Progenitor cell of endocrine pancreas (in vitro differentiated cells): ENCODE measurements around the gene CABP1. TPM values are rescaled to one million over a fixed set of nuclear protein-coding genes. Genes with fewer than 3 reads are reported as not detected.
"Not testable (repeated sequence)": the region's sequence is repeated elsewhere in the genome, so short reads cannot be mapped to it uniquely, and the experiment has no call there.

Source experiments
- DNase-seq: peaks from one replicate; pipeline ENCODE4 v3.0.0; 2021; ENCODE audit warnings: low spot score; ENCODE audit not compliant: unreplicated experiment
- H3K27ac Mint-ChIP-seq: 2 replicates; pipeline ENCODE4 v1.8.0; 2021; ENCODE audit warnings: mild to moderate bottlenecking, moderate library complexity, mixed read lengths
- H3K27me3 Mint-ChIP-seq: 2 replicates; pipeline ENCODE4 v1.8.0; 2021; ENCODE audit warnings: mixed read lengths
- H3K36me3 Mint-ChIP-seq: 2 replicates; pipeline ENCODE4 v1.8.0; 2022; ENCODE audit warnings: mixed read lengths; ENCODE audit not compliant: insufficient read depth
- H3K4me1 Mint-ChIP-seq: 2 replicates; pipeline ENCODE4 v1.8.0; 2021; ENCODE audit warnings: low read depth, mixed read lengths
- H3K4me3 Mint-ChIP-seq: 2 replicates; pipeline ENCODE4 v1.8.0; 2021; ENCODE audit warnings: low read depth, mild to moderate bottlenecking, moderate library complexity, mixed read lengths
- H3K9me3 Mint-ChIP-seq: 2 replicates; pipeline ENCODE4 v1.8.0; 2021; ENCODE audit warnings: low read depth, mixed read lengths
- total RNA-seq: library from RNA; stranded (reverse); gene quantifications from 2 replicates; pipeline ENCODE4 v1.2.1, GENCODE V29; 2021
- TF ChIP-seq, protein P1 (sequence below): fragments of 200-600 bp; sonication (generic); IDR thresholded peaks from one replicate; pipeline ENCODE4 v1.5.0; 2021; ENCODE audit warnings: antibody characterized with exemption, mild to moderate bottlenecking; ENCODE audit not compliant: unreplicated experiment

Gene CABP1
- total RNA-seq, 1 donor from 2014 or later: 0.19 TPM

DNA sequence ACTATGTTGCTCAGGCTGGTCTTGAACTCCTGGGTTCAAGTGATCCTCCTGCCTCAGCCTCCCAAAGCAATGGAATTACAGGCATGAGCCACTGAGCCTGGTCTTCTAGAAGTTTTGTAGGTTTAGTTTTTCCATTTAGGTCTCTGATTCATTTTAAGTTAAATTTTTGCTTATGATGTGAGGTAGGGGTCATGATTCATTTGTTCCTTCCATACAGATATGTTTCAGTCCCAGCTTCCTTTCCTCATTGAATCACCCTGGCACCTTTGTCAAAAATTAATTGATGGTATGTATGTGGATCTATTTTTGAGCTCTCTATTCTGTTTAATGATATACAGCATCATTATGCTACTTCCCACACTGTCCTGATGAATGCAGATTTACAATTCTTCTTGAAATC, 25.6 kb upstream of the CABP1 start:
- H3K9me3 Mint-ChIP-seq: peaks cover 3% of the 10 kb centered on the region
- no peaks in the 10 kb centered on the region for H3K36me3 Mint-ChIP-seq
- H3K4me1 Mint-ChIP-seq: no peaks in the 10 kb centered on the region
- peaks cover 30% of the 10 kb centered on the region for H3K27me3 Mint-ChIP-seq
- no peak overlapping the region for H3K4me3 Mint-ChIP-seq
- no peak for DNase-seq
- TF ChIP-seq, protein P1, sequence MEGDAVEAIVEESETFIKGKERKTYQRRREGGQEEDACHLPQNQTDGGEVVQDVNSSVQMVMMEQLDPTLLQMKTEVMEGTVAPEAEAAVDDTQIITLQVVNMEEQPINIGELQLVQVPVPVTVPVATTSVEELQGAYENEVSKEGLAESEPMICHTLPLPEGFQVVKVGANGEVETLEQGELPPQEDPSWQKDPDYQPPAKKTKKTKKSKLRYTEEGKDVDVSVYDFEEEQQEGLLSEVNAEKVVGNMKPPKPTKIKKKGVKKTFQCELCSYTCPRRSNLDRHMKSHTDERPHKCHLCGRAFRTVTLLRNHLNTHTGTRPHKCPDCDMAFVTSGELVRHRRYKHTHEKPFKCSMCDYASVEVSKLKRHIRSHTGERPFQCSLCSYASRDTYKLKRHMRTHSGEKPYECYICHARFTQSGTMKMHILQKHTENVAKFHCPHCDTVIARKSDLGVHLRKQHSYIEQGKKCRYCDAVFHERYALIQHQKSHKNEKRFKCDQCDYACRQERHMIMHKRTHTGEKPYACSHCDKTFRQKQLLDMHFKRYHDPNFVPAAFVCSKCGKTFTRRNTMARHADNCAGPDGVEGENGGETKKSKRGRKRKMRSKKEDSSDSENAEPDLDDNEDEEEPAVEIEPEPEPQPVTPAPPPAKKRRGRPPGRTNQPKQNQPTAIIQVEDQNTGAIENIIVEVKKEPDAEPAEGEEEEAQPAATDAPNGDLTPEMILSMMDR: no peak
- no peak overlapping the region for H3K27ac Mint-ChIP-seq

DNA sequence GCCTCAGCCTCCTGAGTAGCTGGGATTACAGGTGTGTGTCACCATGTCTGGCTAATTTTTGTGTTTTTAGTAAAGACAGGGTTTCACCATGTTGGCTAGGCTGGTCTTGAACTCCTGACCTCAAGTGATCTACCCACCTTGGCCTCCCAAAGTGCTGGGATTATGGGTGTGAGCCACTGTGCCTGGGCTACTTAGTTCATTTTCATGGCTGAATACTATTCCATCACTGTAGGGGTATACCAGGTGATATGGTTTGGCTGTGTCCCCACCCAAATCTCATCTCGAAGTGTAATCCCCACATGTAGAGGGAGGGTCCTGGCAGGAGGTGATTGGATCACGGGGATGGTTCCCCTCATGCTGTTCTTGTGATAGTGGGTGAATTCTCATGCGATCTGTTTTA, 23.2 kb upstream of the CABP1 start:
- not testable (repeated sequence) for H3K4me3 Mint-ChIP-seq, H3K27ac Mint-ChIP-seq, H3K4me1 Mint-ChIP-seq, H3K9me3 Mint-ChIP-seq, H3K36me3 Mint-ChIP-seq, DNase-seq
- H3K27me3 Mint-ChIP-seq: peaks cover 38% of the 10 kb centered on the region

DNA sequence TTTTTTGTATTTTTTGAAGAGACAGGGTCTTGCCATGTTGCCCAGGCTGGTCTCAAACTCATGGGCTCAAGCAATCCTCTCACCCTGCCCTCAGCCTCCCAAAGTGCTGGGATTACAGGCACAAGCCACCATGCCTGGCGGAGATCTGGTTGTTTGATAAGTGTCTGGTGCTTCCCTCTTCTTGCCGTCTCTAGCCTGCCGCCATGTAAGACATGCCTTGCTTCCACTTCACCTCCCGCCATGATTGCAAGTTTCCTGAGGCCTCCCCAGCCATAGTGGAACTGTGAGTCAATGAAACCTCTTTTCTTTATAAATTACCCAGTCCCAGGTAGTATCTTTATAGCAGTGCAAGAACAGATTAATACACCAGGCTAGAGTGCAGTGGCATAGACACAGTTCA, 22.7 kb upstream of the CABP1 start:
- not testable (repeated sequence) for H3K4me1 Mint-ChIP-seq, H3K27ac Mint-ChIP-seq, DNase-seq, H3K36me3 Mint-ChIP-seq, H3K9me3 Mint-ChIP-seq, H3K4me3 Mint-ChIP-seq
- peaks cover 38% of the 10 kb centered on the region for H3K27me3 Mint-ChIP-seq

DNA sequence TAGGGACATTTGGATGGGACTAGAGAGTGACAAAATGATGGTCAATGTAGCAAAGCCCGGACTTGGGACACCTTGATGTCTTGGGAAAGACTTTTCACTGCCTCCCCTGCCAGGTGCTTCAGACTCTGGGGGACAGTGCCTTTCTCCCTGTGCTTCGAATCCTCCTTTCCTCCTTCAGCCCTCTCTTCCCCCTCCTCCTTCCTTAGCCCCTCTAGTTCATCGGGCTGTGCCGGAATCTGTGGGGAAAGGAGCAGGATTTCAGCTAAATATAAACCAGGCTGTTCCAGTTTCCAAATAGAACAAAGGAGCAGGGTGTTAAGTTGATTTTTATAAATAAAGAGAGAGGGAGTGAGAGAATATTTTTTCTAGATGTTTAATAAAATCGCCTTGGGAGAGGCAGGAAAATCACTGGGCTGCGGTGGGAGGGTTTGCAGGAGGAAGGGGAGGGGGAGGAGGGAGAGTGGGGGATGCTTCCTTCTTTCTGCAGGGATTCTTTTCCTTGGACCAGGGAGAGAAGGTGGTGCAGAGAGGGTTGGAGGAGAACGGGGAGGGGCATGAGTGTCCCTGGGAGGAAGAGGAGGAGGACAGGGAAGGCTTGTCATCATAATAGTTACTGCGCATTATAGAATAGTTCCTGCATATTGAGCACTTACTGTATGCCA, 21.3 kb upstream of the CABP1 start:
- Mint-ChIP-seq H3K4me1 (no peaks in the 10 kb centered on the region), H3K27me3 (peaks cover 42% of the 10 kb centered on the region), H3K4me3 (no peak overlapping the region), H3K36me3 (no peaks in the 10 kb centered on the region), H3K9me3 (peaks cover 3% of the 10 kb centered on the region), H3K27ac (no peak overlapping the region)
- DNase-seq: no peak
- TF ChIP-seq, protein P1: no peak

DNA sequence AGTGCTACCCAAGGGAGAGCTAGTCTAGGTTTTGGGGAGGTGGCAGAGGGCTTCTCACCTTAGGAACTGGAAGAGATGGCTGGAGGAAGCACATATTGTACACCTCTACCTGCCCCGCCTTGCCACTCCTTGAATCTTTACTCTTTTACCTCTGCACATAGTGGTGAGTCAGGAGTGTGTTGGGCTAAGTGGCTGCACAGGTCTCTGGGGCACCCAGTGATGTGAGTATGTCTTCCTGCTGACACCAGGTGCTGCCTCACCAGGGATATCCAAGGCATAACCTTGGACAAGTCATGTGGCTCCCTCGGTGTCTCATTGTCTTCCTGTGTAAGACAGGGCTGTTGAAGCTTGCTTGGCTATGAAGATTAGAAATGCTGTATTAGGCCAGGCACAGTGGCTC, 19.8 kb upstream of the CABP1 start:
- no peak overlapping the region for H3K4me3 Mint-ChIP-seq
- DNase-seq: no peak
- H3K27me3 Mint-ChIP-seq: peaks cover 38% of the 10 kb centered on the region
- TF ChIP-seq, protein P1: no peak
- peaks cover 3% of the 10 kb centered on the region for H3K9me3 Mint-ChIP-seq
- no peaks in the 10 kb centered on the region for H3K36me3 Mint-ChIP-seq
- no peaks in the 10 kb centered on the region for H3K4me1 Mint-ChIP-seq
- H3K27ac Mint-ChIP-seq: no peak overlapping the region

DNA sequence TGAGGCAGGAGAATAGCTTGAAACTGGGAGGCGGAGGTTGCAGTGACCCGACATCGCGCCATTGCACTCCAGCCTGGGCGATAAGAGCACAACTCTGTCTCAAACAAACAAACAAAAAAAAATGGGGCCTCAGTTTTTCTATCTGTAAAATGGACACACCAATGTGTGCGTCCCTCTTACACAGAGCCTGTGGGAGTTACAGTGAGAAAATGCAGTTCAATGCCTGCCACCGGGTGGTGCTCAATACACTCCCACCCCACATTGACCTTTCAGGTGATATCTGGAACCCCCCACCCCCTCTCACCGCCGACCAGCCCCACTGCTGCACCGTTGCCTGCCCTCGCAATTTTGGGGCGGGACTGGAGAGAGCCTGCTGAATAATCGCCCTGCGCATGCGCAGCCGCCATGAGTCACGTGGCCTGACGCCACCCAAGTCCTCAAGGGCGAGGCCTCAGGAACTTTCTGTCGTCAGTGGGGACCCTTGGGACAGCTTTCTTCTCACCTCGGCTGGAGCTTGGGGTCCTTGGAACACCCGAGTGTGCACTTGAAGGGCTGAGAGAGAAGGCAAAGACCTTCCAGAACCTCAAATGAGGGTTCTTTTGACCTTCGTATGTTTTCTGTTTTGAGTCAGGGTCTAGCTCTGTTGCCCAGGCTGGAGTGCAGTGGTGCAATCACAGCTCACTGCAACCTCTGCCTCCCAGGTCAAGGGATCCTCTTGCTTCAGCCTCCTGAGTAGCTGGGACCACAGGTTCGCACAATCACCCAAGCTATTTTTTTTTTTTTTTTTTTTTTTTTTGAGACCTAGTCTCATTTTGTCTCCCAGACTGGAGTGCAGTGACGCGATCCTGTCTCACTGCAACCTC, 14.6 kb upstream of the CABP1 start:
- Mint-ChIP-seq H3K36me3 (no peaks in the 10 kb centered on the region), H3K27me3 (peaks cover 24% of the 10 kb centered on the region)
- no peak for DNase-seq

More for the DNA sequence above, 14.6 kb upstream of the CABP1 start:
- no peak overlapping the region for H3K27ac Mint-ChIP-seq
- no peak overlapping the region for H3K4me3 Mint-ChIP-seq
- H3K4me1 Mint-ChIP-seq: no peaks in the 10 kb centered on the region
- H3K9me3 Mint-ChIP-seq: no peaks in the 10 kb centered on the region
- TF ChIP-seq, protein P1: no peak
